HG03439 (cell line): ENCODE results near the gene HSF2BP.
"Not testable (repeated sequence)": the region's sequence is repeated elsewhere in the genome, so short reads cannot be mapped to it uniquely, and the experiment has no call there.

Source experiments
- ATAC-seq: cut with Tn5 transposase; IDR thresholded peaks from one replicate; pipeline ENCODE4 v1.9.1; 2021; ENCODE audit warnings: mild to moderate bottlenecking, moderate library complexity; ENCODE audit not compliant: unreplicated experiment

HSF2BP gene

DNA sequence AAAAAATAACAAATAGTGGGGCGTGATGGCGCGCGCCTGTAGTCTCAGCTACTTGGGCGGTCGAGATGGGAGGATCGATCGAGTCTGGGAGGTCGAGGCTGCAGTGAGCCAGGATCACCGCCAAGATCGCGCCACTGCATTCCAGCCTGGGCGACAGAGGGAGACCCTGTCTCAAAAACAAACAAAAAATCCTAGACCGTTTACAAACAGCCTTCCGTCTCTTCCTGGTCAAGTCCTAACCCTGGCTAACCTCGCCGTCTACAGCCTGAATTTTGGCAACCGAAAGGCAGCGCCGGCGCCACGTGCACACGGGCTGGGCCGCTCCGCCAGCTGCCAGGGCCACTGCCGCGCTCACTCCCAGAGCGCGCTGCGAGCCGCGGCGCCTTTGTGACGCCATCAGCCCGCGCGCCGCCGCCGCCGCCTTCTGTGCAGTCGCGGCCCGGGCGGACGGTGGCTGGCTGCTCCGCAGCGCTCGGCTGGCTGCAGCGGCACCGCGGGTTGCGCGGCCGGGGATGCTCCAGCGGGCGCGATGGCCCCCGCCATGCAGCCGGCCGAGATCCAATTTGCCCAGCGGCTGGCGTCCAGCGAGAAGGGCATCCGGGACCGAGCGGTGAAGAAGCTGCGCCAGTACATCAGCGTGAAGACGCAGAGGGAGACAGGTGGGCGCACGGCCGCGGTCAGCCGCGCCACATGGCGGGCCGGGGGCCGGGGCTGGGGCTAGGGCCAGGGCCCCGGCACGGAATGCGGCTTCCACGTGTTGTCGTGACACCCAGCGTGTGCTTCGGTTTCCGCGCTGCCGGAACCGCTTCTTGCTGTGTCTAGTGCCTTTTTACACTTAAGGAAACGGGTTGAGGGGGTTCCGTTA lies at the start of gene HSF2BP, which contains the start of gene RRP1B:
HSF2BP (minus strand) TSS at position 353 of the 865 bp plus-strand sequence. CDS start 1,392 bp downstream, outside the sequence.
RRP1B (plus strand) TSS at position 425 of the 865 bp plus-strand sequence; CDS start at position 530, 105 bp downstream.
- peak; percentile 75 for ATAC-seq

DNA sequence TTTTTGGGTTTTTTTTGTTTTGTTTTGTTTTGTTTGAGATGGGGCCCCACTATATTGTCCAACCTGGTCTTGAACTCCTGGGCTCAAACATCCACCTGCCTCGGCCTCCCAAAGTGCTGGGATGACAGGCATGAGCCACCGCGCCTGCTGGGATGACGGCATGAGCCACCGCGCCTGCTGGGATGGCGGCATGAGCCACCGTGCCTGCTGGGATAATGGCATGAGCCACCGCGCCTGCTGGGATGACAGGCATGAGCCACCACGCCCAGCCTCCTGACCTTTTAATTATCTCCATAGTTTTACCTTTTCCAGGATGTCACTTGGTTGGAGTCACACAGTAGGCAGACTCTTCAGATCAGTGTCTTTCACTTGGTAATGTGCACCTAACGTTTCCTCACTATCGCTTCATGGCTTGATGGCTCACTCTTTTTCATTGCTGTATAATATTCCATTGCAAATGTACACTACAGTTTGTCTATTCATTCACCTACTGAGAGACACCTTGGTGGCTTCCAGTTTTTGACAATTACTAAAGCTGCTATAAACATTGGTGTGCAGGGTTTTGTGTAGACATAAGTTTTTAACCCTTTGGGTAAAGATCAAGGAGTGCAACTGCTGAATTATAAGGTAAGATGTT lies 49.6 kb upstream of the HSF2BP start:
- no peak for ATAC-seq

DNA sequence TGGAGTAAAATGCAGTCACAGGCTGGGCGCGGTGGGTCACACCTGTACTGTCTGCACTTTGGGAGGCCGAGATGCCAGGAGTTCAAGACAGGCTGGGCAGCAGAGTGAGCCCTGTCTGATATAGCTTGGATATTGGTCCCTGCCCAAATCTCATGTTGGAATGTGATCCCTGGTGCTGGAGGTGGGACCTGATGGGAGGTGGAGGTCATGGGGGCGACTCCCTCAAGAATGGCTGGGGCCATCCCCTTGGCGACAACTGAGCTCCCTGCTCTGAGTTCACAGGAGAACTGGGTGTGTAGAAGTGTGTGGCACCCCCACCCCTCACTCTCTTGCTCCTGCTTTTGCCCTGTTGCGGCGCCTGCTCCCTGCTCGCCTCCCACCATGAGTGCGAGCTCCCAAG lies 48.2 kb upstream of the HSF2BP start:
- ATAC-seq: no peak

DNA sequence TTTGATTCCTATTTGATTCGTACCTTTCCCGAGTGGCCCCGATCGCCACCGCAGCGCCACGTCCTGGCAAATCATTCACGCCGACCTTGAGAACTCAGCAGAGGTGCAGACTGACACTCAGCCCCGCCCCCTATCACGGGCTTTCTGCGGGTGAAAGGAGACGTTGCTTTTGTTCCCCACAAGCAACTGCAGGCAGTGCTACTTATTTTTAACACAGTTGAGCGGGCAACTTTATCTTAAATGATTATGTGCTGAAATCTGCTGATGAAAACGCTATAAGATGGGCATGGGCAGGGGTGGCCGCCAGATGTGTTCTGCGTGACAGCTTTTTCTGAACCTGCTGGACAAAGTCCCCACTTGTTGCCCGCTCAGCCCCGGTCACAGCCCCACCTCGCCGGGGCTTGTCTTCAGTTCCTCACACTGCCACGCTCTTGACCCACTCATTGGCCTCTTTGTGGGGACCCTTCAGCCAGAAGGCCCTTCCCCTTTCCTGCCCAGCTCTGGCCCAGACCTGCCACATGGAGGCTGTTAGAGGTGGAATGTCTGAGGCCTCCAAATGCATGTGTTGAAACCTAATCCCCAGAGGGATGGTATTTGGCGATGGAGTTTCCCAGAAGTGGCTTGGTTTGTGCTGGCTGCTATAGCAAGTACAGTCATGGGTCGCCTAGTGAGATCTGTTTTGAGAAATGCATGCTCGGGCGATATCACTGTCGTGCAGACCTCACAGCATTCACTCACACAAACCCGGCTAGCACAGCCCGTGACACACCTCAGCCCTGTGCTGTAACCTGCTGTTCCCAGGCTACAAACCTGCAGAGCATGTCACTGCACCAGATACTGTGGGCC lies 44.0 kb upstream of the HSF2BP start:
- no peak for ATAC-seq

DNA sequence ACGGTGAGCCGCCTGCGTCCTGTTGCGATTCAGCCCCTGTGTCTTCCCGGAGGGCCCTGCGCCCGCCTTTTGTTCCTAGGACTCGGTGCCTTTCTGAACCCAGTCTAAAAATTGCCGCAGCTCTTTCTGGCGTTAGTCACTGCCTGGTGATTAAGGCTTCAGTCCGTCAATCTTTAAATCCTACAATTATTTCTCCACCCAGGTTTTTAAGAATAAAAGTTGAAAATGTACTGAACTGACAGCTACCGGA lies 43.4 kb upstream of the HSF2BP start:
- no peak for ATAC-seq

DNA sequence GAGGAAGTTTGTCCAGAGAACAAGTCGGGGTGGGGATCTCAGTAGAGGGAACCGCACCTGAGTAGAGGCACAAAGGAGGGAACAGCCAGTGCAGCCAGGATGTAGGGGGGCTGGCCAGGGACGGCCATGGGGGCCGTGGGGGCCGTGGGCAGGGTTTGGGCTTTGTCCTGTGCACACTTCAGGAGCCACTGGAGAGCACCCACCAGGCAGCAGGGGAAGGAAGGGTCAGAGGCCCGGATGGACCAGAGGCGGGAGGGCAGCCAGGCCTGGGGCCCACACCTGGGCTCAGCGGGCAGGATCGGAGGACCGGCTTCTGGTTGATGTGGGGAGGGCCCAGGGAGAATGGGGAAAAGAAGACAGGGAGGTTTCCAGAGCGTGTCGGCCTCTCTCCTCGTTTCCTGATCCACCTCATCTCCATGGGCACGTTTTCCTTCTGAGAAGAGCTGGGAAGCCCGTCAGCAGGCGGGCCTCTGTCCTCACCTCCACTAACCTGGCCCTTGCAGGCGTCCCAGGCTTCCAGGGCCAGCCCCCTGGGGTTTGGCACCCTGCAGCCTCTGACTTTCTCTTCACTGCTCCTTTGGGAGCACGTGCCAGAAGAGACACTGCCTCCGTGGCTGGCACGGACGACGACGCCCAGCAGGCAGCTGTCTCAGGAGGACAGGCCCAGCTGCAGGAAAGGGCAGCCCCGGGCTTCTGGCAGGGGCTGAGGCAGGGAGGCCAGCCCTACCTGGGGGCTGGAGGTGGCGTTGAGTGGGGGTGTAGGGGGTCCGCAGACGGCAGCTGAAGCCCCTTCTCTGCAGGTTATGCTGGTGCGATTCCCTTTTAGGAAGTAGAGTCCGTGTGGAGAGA lies 42.9 kb upstream of the HSF2BP start:
- ATAC-seq: no peak

DNA sequence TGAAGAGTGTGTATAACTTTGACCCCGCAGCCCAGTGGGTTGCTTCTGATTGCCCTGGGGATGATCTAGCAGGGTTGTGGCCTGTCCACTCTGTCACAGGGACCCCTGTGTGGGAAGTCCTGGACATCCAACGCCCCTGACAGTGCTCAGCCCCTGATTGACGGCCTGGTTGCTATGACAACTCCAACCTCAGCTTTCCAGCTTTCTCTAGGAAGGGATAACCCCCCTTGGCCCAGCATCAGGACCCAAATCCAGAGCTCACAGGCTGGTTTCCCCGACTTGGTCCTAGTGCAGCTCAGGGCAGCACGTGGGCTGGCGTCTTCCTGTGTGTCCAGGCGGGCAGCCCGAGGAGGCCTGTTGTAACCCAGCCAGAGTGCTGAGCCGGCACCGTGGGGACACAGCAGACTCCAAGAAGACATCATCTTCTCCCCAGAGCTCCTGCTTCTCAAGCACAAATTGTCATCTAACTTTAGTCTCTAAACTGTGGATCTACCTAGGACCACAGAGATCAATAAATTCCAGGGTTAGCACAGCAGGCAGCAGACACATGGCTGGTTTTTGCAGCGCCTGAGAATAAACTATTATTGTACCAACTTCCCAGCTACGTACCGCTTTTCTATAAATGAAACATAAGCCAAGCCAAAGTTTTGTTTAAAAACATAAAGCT lies 40.8 kb upstream of the HSF2BP start:
- ATAC-seq: no peak

DNA sequence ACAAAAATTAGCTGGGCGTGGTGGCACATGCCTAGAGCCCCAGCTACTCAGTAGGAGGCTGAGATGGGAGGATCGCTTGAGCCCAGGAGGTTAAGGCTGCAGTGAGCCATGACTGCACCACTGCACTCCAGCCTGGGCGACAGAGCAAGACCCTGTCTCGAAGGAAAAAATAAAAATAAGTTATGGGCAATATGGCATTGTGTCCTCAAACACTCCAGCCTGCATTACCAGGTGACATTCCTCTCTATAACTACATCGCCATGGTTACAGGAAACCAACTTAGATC lies 40.1 kb upstream of the HSF2BP start:
- ATAC-seq: not testable (repeated sequence)

DNA sequence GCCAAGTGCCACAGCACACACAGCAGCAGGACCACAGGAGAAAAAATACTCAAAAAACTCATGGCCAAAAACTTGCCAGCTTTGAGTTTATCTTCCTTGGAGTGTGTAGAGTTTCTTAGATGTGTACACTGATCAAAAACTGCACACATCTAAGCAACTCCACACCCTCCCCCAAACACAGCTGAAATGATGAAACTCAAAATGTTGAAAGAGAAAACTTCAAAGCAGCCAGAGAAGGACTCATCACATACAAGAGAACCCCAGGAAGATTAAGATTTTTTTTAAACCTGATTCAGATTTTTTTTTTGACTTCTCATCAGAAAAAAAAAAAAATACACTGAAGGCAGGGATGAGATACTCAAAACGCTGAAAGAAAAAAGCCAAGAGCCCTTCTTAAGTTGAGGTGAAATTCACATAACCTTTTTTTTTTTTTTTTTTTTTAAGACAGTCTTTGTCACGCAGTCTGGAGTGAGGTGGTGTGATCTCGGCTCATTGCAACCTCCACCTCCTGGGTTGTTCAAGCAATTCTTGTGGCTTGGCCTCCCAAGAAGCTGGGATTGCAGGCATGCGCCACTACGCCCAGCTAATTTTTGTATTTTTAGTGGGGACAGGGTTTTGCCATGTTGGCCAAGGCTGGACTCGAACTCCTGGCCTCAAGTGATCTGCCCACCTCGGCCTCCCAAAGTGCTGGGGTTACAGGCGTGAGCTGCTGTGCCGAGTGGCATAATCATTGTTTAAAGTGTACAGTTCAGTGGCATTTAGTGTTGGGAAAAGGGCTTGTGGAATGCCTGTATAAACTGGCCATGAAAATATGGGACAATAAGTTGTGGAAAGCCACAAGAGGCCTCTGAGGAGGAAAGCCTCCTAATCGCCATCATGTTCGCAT lies 38.7 kb upstream of the HSF2BP start:
- ATAC-seq: no peak

DNA sequence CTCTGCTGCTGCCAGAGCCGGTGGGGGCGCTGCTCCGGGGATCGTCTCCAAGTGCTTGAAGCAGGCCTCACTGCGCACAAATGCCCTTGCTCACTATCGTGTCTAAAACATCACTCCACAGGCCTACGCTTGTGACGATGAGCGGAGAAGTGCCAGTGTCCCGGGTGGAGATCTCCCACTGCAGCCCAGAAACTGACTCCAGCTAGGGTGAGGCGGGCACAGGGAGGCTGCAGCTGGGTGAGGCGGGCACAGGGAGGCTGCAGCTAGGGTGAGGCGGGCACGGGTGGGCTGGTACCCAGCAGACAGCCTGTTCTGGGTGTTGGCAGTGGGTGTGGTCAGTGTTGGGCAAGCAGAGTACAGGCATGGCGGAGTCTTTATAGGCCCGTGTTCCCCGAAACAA lies 36.9 kb upstream of the HSF2BP start:
- ATAC-seq: no peak

DNA sequence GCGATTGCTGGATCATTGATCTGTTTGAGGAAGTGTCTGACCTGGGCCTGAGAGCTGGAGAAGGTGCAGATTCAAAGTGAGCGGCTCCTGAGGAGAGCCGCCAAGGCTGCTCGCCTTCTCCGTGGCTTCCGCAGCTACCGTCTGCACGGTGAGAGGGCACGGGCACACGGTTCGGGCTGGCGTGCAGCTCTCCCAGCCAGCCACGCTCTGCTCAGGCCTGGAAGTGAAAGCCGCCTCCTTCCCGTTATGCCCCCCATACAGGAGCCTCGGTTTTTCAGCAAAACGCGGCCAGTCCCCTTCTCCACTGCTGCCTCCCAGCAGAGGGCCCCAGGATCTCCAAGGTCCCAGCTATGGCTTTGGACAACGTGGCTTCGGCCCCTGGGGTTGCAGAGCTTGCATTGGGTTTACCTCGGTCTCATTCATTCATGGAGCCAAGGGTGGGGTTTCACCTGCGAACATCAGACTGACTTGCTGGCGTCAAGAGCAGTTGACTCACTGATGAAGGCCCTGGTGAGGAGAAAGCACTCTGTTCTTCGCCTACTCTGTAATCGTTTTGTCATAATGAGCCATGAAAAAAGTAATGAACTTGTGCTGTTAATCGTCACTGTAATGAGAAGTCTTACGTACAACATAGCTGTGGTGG lies 35.3 kb upstream of the HSF2BP start:
- ATAC-seq: no peak

DNA sequence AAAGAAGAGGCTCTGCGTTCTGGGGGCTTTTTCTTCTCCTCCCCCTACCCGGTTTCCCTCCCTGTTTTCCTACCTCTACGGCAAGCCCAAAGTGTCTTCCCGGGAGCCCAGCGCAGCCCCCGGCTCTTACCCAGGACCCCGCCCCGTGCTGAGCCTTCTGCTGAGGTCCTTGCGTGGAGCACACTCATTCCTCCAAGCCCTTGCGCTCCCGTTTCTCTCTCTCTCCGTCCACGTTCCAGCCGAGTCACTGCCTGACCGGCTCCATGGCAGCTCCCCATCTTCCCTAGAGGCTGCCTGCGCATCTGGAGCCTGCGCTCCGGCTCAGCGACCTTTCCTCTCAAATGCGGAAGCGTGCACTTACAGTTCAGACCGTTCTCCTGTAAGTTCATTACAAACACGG lies 34.7 kb upstream of the HSF2BP start:
- no peak for ATAC-seq

DNA sequence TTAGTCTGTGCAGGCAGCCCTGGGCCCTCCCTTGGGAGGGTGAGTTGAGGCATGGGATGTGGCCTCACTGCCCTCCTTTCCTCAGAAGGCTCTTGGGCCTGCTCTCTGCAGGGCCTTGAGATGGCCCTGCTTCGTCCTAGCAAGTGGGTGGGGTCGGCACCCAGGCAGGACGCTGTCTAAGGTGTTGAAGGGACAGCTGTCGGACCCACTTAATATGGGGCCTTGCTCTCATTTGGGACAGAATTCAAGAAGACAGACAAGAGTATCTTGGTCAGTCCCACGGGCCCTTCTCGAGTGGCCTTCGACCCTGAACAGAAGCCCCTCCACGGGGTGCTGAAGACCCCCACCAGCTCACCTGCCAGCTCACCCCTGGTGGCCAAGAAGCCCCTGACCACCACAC lies 33.7 kb upstream of the HSF2BP start:
- no peak for ATAC-seq

DNA sequence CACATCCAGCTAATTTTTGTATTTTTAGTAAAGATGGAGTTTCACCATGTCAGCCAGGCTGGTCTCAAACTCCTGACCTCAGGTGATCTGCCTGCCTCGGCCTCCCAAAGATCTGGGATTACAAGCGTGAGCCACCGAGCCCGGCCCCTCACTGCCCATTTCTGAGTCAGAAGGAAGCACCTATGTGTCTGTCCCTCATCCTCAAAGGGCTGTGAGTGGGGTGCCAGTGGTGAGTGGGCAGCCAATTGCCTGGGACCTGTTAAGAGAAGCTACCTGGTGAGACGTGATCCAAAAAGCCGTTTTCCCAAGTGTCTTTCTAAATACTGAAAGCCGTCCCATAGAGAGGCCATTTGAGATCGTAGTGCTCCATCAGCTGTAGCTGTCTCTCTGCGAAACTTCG lies 32.5 kb upstream of the HSF2BP start:
- ATAC-seq: no peak

DNA sequence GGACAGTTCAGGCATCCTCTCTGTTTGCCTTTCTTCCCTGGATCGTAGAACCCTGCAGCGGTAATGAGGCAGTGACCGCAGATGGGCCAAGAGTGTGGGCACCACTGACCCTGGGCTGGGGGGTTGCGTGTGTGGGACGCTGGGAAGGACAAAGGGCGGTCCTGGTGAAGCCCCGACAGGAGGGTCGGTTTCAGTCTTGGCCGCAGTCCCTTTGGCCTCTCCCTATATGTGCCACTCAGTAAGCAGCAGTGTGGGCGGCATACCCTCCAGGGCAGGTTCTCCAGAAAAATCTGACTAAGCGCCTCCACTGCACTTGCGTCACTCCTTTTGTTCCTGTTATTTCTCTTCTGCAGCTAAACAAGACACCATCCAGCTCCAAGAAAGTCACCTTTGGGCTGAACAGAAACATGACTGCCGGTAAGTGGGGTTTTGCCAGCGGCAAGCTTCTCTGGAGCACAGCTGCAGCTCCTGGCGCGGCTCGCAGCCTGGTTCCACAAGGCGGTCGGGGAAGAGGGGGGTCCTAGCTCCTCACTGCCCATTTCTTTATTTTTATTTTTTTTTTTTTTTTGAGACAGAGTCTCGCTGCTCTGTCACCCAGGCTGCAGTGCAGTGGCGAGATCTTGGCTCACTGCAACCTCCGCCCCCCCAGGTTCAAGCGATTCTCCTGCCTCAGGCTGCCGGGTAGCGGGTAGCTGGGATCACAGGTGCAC lies 32.0 kb upstream of the HSF2BP start:
- no peak for ATAC-seq

DNA sequence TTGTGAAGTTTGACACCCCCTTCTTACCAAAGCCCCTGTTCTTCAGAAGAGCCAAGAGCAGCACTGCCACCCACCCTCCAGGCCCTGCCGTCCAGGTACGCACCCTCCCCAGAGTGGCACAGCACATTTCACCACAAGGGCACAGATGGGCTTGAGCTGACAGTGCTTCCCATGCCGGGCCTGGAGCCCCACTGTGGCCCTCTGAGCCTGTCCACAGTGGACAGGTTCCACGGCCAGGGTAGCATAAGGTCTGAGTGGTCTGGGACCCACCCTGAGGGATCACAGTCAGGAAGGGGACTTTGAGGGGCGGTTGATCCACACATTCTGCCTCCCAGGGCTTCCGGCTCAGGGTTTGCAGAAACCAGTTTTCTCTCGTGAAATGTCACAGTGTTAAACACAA lies 31.1 kb upstream of the HSF2BP start:
- ATAC-seq: no peak

DNA sequence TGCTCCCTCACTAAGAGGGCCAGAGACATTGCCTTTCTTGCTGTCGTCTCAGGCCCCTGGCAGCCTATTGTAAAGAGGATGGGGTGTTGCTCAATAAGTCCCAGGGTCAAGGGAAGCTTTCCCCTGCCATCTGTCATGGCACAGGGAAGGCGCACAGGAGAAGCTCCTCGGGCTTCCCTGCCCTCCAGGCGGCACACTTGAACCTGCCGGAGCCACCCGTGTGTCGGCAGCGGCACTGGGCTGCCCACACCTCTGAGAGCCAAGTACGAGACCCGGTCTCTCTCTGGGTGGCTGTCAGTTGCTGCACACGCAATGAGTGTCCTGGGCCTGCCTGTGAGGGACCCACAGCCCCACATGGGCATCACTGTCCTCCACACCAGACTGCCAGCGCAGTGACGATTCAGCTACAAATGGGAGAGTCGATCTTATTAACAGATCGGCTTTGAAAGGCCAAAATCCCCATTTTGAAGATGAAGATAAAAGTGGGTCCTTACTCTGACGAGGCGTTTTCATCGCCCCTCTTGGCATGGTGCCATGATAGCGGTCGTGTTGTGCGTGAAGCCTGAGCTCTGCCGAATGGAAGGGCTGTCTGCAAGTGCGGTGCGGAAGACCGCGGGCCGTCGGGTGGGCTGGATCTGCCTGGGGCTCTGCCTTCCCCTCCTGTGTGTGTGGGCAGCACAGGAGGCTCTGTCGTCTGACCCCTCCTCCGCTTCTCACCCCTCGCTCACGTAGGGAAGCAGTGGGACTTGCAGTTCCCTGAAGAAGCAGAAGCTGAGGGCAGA lies 30.5 kb upstream of the HSF2BP start:
- no peak for ATAC-seq

DNA sequence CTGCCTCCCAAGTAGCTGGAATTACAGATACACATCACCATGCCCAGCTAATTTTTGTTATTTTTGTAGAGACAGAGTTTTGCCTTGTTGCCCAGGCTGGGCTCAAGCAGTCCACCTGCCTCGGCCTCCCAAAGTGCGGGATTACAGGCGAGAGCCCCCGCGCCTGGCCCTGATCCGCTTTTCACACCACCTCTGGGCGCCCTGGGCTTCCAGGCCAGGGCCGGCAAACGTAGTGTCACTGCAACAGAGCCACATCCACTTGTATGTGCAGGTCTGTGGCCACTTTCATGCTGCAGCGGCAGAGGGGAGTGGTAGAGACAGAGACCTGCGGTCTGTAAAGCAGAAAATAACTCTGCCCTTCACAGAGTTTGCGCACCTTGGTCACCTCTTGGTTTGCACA lies 29.6 kb upstream of the HSF2BP start:
- no peak for ATAC-seq
